ENCODE results near the gene MED27. TPM values are rescaled to one million over a fixed set of nuclear protein-coding genes. Genes with fewer than 3 reads are reported as not detected.

MED27 gene
- total RNA-seq, 1 experiment from 2014 or later: 38.4 TPM

DNA sequence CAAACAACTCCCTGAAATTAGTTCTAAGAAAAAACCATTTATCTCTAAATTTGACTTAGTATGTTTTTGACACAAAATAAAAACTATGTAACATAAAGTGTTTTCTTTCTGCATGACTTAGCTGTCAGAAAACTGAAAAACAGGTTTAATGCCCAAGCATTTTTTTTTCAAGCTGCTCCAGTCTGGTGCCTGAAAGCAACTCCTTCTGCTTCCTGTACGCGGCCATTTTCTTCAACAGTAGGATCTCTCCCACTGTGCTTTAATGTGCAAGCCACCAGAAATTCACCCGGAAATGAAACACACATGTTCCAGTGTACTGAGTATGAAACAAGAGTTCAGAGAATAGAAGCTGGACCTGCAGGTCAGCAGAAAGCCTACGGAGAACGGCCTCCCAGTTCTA lies 161.2 kb downstream of the MED27 start:
- Histone ChIP-seq H2AFZ (ENCODE audit: low read length) (no peak overlapping the region), H3K9me2 (replicated peaks; ENCODE audit: low read length) (no peaks in the 10 kb centered on the region), H3K9ac (ENCODE audit: low read length) (no peak overlapping the region), H3F3A (ENCODE audit: low read length, unreplicated experiment) (no peaks in the 10 kb centered on the region), H3K4me2 (ENCODE audit: low read length) (no peak overlapping the region), H4K20me1 (ENCODE audit: low read length) (no peaks in the 10 kb centered on the region), H3K4me3 (ENCODE audit: low read length) (no peak overlapping the region), H3K36me3 (ENCODE audit: low read depth, low read length) (no peaks in the 10 kb centered on the region), H3K9me3 (ENCODE audit: low read length) (no peaks in the 10 kb centered on the region), H3K4me1 (ENCODE audit: insufficient read depth, low read length) (peaks cover 7% of the 10 kb centered on the region; the same call in 1 of the 2 replicates), H3K79me2 (ENCODE audit: low read length) (no peaks in the 10 kb centered on the region), H3K27me3 (ENCODE audit: low read length) (no peaks in the 10 kb centered on the region), H3K27ac (ENCODE audit: low read length) (no peak overlapping the region)
- DNase-seq (no peak), ATAC-seq (no peak)
- CTCF ChIA-PET: no interaction called here
- intact Hi-C loops (cut with micrococcal nuclease): no loop called here
- no peak for TF ChIP-seq EZH2 (IDR thresholded peaks at IDR 0.05; ENCODE audit: low read length, unreplicated experiment)
- no peak for TF ChIP-seq EZH2phosphoT487 (IDR thresholded peaks at IDR 0.05; ENCODE audit: borderline replicate concordance, low read length)
- TF ChIP-seq, protein P1, sequence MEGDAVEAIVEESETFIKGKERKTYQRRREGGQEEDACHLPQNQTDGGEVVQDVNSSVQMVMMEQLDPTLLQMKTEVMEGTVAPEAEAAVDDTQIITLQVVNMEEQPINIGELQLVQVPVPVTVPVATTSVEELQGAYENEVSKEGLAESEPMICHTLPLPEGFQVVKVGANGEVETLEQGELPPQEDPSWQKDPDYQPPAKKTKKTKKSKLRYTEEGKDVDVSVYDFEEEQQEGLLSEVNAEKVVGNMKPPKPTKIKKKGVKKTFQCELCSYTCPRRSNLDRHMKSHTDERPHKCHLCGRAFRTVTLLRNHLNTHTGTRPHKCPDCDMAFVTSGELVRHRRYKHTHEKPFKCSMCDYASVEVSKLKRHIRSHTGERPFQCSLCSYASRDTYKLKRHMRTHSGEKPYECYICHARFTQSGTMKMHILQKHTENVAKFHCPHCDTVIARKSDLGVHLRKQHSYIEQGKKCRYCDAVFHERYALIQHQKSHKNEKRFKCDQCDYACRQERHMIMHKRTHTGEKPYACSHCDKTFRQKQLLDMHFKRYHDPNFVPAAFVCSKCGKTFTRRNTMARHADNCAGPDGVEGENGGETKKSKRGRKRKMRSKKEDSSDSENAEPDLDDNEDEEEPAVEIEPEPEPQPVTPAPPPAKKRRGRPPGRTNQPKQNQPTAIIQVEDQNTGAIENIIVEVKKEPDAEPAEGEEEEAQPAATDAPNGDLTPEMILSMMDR (conservative IDR thresholded peaks at IDR 0.05; ENCODE audit: low read depth, low read length): no peak
- no TSS peak for BruUV-seq (replicated peaks)
- POLR2A ChIA-PET (ENCODE audit: unreplicated experiment): no interaction called here

DNA sequence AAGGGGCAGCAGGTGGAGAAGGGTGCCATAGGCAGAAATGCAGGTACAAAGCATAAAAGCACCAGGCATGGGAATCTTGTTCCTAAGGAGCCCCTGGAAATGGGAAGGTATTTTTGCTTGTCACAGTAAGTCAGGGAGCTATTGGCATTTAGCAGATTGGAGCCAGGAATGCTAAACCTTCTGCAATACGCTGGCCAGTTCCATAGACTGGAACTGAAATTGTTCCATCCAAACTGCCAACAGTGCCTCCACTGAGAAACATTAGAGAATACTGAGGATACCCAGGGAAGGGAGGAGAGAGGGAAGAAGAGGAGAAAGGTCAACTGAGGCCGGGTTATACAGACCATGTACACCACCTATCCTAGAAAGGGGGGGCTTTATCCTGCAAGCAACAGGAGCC lies 162.7 kb downstream of the MED27 start:
- CTCF ChIA-PET: no interaction called here
- Histone ChIP-seq H3K4me2 (ENCODE audit: low read length) (no peak overlapping the region), H3K4me3 (ENCODE audit: low read length) (no peak overlapping the region), H4K20me1 (ENCODE audit: low read length) (no peaks in the 10 kb centered on the region), H3K9me3 (ENCODE audit: low read length) (no peaks in the 10 kb centered on the region), H3K9ac (ENCODE audit: low read length) (no peak overlapping the region), H3K79me2 (ENCODE audit: low read length) (no peaks in the 10 kb centered on the region), H3K9me2 (replicated peaks; ENCODE audit: low read length) (no peaks in the 10 kb centered on the region), H3K4me1 (ENCODE audit: insufficient read depth, low read length) (peaks cover 7% of the 10 kb centered on the region; the same call in 1 of the 2 replicates), H3K27me3 (ENCODE audit: low read length) (no peaks in the 10 kb centered on the region), H2AFZ (ENCODE audit: low read length) (no peak overlapping the region), H3K27ac (ENCODE audit: low read length) (no peak overlapping the region), H3K36me3 (ENCODE audit: low read depth, low read length) (no peaks in the 10 kb centered on the region), H3F3A (ENCODE audit: low read length, unreplicated experiment) (no peaks in the 10 kb centered on the region)
- DNase-seq (no peak), ATAC-seq (no peak)
- POLR2A ChIA-PET (ENCODE audit: unreplicated experiment): no interaction called here
- intact Hi-C loops (cut with micrococcal nuclease): no loop called here
- no TSS peak for BruUV-seq (replicated peaks)
- TF ChIP-seq EZH2phosphoT487 (IDR thresholded peaks at IDR 0.05; ENCODE audit: borderline replicate concordance, low read length) (no peak), EZH2 (IDR thresholded peaks at IDR 0.05; ENCODE audit: low read length, unreplicated experiment) (no peak)
- TF ChIP-seq, protein P1 (conservative IDR thresholded peaks at IDR 0.05; ENCODE audit: low read depth, low read length): no peak

DNA sequence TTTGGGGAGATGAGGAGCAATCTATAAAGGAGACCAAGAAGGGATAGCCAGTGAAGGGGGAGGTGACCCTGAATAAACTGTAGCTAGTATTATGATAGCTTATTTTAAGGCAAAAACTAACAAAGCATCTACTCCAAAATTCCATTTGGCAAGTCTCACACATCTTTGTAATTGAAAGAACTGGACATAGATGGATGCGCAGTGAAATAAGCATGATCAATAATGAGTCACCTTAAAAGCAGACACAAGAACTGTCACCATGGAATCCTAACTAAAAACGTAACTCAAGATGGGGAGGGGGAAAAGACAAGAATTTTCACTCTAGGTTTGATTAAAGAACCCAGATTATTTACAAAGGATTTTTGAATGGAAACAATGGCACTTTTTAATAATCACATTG lies 164.5 kb downstream of the MED27 start:
- Histone ChIP-seq H3F3A (ENCODE audit: low read length, unreplicated experiment) (no peaks in the 10 kb centered on the region), H3K4me2 (ENCODE audit: low read length) (no peak overlapping the region), H3K27ac (ENCODE audit: low read length) (no peak overlapping the region), H4K20me1 (ENCODE audit: low read length) (no peaks in the 10 kb centered on the region), H3K9ac (ENCODE audit: low read length) (no peak overlapping the region), H3K9me2 (replicated peaks; ENCODE audit: low read length) (no peaks in the 10 kb centered on the region), H3K27me3 (ENCODE audit: low read length) (no peaks in the 10 kb centered on the region), H3K4me3 (ENCODE audit: low read length) (no peak overlapping the region), H3K4me1 (ENCODE audit: insufficient read depth, low read length) (peaks cover 7% of the 10 kb centered on the region; the same call in 1 of the 2 replicates), H2AFZ (ENCODE audit: low read length) (no peak overlapping the region), H3K79me2 (ENCODE audit: low read length) (no peaks in the 10 kb centered on the region), H3K36me3 (ENCODE audit: low read depth, low read length) (no peaks in the 10 kb centered on the region), H3K9me3 (ENCODE audit: low read length) (no peaks in the 10 kb centered on the region)
- DNase-seq (peak; percentile 11), ATAC-seq (no peak)
- no TSS peak for BruUV-seq (replicated peaks)
- ChIA-PET POLR2A (ENCODE audit: unreplicated experiment) (no interaction called here), CTCF (no interaction called here)
- intact Hi-C loops (cut with micrococcal nuclease): no loop called here
- TF ChIP-seq EZH2 (IDR thresholded peaks at IDR 0.05; ENCODE audit: low read length, unreplicated experiment) (no peak), EZH2phosphoT487 (IDR thresholded peaks at IDR 0.05; ENCODE audit: borderline replicate concordance, low read length) (no peak)
- TF ChIP-seq, protein P1 (conservative IDR thresholded peaks at IDR 0.05; ENCODE audit: low read depth, low read length): no peak
